Inflammatory macrophage (primary cell): ENCODE measurements around the gene CRYZL1.

Experiments used
- DNase-seq, 2 donors: peaks; one replicate each; pipeline ENCODE4 v3.0.0-alpha.2; 2020 to 2022

CRYZL1 gene

DNA sequence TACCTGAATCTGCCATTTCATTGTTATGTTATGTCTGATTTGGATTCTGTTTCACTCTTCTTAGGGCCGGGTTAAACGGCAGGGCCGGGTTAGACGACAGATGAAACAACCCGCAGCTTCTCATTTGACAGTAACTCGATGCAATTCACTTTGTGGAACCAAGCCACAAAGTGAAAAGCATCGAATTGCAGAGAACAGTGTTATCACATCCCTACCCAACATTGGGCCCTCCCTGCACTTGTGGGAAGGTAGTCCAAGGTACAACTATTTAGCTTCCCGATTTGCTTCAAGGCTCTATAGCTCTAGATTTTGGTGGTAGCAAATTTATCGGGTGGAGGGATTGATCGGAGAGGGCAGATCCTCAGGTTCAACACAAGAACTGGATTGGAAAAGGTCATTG lies 81.7 kb downstream of the CRYZL1 start:
- no peak for DNase-seq

- DNase-seq, result no peak
These were observed 82.6 kb downstream of the CRYZL1 start for GRCh38 chr21:33558777-33559421.

GRCh38 chr21:33557447-33557846 lies 84.1 kb downstream of the CRYZL1 start:
- no peak for DNase-seq

GRCh38 chr21:33554982-33555344 lies 86.6 kb downstream of the CRYZL1 start:
- DNase-seq, result no peak

- no peak for DNase-seq
These were observed 87.1 kb downstream of the CRYZL1 start for GRCh38 chr21:33554236-33554981.

DNA sequence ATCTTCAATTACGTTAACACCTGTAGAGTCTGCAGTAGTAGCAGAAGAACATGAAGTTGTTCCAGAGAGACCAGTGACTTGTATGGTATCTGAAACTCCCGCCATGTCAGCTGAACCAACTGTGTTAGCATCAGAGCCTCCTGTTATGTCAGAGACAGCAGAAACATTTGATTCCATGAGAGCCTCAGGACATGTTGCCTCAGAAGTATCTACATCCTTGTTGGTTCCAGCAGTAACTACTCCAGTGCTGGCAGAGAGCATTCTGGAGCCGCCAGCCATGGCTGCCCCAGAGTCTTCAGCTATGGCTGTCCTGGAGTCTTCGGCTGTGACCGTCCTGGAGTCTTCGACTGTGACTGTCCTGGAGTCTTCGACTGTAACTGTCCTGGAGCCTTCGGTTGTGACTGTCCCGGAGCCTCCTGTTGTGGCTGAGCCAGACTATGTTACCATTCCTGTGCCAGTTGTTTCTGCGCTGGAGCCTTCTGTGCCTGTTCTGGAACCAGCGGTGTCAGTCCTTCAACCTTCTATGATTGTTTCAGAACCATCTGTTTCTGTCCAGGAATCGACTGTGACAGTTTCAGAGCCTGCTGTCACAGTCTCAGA lies 88.4 kb downstream of the CRYZL1 start:
- DNase-seq, result no peak

DNA sequence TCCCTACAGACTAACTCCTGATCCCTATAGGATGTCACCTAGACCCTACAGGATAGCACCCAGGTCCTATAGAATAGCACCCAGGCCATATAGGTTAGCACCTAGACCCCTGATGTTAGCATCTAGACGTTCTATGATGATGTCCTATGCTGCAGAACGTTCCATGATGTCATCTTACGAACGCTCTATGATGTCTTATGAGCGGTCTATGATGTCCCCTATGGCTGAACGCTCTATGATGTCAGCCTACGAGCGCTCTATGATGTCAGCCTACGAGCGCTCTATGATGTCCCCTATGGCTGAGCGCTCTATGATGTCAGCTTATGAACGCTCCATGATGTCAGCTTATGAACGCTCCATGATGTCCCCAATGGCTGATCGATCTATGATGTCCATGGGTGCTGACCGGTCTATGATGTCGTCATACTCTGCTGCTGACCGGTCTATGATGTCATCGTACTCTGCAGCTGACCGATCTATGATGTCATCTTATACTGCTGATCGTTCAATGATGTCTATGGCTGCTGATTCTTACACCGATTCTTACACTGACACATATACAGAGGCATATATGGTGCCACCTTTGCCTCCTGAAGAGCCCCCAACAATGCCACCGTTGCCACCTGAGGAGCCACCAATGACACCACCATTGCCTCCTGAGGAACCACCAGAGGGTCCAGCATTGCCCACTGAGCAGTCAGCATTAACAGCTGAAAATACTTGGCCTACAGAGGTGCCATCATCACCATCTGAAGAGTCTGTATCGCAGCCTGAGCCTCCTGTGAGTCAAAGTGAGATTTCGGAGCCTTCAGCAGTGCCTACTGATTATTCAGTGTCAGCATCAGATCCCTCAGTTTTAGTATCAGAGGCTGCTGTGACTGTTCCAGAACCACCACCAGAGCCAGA lies 89.2 kb downstream of the CRYZL1 start:
- DNase-seq, result no peak

DNA sequence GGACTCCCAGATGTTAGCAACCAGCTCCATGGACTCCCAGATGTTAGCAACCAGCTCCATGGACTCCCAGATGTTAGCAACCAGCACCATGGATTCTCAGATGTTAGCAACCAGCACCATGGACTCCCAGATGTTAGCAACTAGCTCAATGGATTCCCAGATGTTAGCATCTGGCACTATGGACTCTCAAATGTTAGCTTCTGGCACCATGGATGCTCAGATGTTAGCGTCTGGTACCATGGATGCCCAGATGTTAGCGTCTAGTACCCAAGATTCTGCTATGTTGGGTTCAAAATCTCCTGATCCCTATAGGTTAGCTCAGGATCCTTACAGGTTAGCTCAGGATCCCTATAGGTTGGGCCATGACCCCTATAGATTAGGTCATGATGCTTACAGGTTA lies 89.9 kb downstream of the CRYZL1 start:
- no peak for DNase-seq

DNA sequence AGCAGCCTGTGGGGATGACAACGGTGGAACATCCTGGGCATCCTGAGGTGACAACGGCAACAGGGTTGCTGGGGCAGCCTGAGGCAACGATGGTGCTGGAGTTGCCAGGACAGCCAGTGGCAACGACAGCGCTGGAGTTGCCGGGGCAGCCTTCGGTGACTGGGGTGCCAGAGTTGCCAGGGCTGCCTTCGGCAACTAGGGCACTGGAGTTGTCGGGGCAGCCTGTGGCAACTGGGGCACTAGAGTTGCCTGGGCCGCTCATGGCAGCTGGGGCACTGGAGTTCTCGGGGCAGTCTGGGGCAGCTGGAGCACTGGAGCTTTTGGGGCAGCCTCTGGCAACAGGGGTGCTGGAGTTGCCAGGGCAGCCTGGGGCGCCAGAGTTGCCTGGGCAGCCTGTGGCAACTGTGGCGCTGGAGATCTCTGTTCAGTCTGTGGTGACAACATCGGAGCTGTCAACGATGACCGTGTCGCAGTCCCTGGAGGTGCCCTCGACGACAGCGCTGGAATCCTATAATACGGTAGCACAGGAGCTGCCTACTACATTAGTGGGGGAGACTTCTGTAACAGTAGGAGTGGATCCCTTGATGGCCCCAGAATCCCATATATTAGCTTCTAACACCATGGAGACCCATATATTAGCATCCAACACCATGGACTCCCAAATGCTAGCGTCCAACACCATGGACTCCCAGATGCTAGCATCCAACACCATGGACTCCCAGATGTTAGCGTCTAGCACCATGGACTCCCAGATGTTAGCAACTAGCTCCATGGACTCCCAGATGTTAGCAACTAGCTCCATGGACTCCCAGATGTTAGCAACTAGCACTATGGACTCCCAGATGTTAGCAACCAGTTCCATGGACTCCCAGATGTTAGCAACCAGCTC lies 90.5 kb downstream of the CRYZL1 start:
- DNase-seq, result no peak

DNA sequence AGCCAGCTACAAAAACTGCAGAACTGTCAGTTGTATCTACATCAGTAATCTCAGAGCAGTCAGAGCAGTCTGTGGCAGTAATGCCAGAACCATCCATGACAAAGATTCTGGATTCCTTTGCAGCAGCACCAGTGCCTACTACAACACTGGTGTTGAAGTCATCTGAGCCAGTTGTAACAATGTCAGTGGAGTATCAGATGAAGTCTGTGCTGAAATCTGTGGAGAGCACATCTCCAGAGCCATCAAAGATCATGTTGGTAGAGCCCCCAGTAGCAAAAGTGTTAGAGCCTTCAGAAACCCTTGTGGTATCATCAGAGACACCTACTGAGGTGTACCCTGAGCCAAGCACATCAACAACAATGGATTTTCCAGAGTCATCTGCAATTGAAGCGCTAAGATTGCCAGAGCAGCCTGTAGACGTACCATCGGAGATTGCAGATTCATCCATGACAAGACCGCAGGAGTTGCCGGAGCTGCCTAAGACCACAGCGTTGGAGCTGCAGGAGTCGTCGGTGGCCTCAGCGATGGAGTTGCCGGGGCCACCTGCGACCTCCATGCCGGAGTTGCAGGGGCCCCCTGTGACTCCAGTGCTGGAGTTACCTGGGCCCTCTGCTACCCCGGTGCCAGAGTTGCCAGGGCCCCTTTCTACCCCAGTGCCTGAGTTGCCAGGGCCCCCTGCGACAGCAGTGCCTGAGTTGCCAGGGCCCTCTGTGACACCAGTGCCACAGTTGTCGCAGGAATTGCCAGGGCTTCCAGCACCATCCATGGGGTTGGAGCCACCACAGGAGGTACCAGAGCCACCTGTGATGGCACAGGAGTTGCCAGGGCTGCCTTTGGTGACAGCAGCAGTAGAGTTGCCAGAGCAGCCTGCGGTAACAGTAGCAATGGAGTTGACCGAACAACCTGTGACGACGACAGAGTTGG lies 91.4 kb downstream of the CRYZL1 start:
- DNase-seq, result no peak

DNA sequence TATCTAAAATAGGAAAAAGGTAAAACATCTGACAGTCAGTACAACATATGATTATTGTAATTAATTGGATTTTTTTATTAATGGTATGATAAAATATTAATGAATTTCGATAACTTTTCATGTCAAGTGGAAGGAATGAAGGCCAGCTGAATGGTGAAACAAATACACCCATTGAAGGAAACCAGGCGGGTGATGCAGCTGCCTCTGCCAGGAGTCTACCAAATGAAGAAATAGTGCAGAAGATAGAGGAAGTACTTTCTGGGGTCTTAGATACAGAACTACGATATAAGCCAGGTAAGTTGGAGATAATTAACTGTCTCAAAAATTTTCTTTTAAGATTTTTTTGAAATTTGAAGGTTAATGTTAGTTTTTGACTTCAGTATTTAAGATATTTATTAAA lies 95.5 kb downstream of the CRYZL1 start:
- peak; percentile 30 to 50 for DNase-seq

DNA sequence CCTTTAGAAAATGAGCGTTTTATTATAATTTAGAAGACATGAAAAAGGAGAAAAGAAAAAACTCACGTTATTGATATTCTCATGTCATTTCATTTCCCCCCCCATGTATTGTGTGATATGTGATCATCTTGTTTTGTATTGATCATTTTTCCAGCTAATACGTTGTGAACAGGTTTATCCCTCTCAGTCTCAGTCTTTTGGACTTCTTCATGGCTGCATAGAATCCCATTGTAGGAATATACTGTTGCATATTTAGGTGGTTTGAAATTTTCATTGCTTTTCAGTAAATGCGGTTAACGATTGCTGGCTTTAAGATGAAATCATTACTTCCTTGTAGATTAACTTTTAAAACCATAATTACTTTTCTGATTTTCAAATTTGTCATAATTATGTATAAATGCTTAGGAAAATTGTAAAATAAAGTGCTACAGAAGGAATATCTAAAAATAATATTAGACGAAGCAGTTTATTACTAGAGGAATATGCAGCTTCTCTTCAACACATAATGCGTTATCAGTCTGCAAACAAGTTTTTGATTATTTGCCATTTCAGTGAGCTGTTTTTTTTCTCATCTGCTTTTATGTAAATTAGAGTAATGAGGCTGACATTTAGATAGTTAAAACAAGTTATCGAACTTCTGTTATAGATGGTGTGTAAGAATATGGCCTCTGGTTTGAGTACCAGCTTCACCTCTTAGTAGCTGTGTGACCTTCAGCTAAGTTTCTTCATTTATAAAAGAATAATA lies 96.9 kb downstream of the CRYZL1 start:
- no peak for DNase-seq

DNA sequence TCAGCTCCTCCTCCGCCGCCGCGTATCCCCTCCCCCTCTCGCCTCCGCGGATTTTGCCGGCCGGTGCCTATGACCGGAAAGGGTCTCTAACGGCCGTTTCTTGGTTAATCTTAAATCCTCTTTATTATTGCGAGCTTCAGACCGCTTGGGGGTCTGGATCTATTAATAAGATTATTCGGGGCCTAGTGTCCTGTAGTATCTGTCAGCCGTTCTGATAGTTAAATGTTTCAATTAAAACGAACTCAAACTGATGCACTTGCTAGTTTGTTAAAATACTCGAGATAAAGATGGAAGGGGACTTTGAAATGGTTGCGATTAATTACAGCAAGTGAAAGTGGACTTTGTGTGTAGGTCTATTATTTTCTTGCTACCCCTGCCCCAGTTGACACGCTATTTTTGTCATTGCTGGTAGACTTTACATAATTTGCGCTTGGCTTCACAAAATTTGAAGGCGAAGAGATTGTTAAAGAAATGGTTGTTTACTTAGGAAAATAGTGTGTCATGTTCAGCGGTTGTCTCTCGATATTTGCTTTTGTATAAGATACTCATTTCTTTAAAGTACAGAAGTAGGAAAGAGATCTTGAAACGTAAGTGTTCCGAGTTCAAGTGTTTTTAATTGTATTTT lies 97.9 kb downstream of the CRYZL1 start:
- peak; percentile 72 to 77 for DNase-seq

GRCh38 chr21:33542640-33543504 lies 98.7 kb downstream of the CRYZL1 start, which contains the start of gene SON:
SON (plus strand) TSS chr21:33543038; CDS start chr21:33543093, 55 bp downstream.
- peak; percentile 99 for DNase-seq

- DNase-seq, result peak; percentile 77 to 85
These were observed 99.5 kb downstream of the CRYZL1 start, which contains the start of gene GART for GRCh38 chr21:33541756-33542639. GART (minus strand) TSS chr21:33542117; CDS start chr21:33539315, 2,802 bp downstream.

GRCh38 chr21:33541105-33541711 lies 100.3 kb downstream of the CRYZL1 start:
- DNase-seq, result peak in 1 of 2 donors; percentile 11

DNA sequence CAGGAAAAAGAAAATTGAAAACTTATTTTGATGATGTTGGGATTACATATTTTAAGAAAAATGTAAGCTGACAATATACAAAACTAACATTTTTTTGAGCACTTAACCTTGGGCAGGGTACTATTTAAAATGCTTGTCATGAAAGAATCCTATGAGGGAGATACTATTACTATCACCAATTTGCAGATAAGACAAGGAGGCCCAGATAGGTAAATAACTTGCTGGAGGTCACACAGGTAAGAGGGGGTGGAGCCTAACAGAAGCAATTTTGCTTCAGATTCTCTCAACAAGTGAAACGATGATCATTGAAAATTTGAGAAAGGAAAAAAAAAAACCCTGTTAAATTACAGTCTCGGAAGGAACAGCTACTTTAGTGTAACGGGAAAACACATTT lies 100.8 kb downstream of the CRYZL1 start:
- DNase-seq, result no peak
